D721Med (cell line): ENCODE measurements around the gene APPL1.

Source experiments
- DNase-seq: peaks from one replicate; pipeline ENCODE4 v3.0.0; 2011; ENCODE audit warnings: low spot score; ENCODE audit not compliant: insufficient read length
- FAIRE-seq: peaks from 2 replicates; lab custom pipeline; 2011; peaks lifted over from hg19 to GRCh38; lab: Jason Lieb, UNC
- CTCF ChIP-seq: IDR thresholded peaks from 2 replicates; pipeline ENCODE4 v1.5.1; 2012; ENCODE audit warnings: mild to moderate bottlenecking, control low read depth; ENCODE audit not compliant: insufficient read depth; ENCODE audit errors: missing control alignments

Gene APPL1, protein sequence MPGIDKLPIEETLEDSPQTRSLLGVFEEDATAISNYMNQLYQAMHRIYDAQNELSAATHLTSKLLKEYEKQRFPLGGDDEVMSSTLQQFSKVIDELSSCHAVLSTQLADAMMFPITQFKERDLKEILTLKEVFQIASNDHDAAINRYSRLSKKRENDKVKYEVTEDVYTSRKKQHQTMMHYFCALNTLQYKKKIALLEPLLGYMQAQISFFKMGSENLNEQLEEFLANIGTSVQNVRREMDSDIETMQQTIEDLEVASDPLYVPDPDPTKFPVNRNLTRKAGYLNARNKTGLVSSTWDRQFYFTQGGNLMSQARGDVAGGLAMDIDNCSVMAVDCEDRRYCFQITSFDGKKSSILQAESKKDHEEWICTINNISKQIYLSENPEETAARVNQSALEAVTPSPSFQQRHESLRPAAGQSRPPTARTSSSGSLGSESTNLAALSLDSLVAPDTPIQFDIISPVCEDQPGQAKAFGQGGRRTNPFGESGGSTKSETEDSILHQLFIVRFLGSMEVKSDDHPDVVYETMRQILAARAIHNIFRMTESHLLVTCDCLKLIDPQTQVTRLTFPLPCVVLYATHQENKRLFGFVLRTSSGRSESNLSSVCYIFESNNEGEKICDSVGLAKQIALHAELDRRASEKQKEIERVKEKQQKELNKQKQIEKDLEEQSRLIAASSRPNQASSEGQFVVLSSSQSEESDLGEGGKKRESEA

GRCh38 chr3:57227204-57227929, at the start of gene APPL1:
Gene APPL1 (plus strand): TSS chr3:57227729. CDS start chr3:57227884, 155 bp downstream.
- DNase-seq (peak; percentile 95), FAIRE-seq (no peak)
- no peak for TF ChIP-seq CTCF

- FAIRE-seq (no peak), DNase-seq (no peak)
Observed at GRCh38 chr3:57179580-57180410, 47.7 kb upstream of the APPL1 start.

DNA sequence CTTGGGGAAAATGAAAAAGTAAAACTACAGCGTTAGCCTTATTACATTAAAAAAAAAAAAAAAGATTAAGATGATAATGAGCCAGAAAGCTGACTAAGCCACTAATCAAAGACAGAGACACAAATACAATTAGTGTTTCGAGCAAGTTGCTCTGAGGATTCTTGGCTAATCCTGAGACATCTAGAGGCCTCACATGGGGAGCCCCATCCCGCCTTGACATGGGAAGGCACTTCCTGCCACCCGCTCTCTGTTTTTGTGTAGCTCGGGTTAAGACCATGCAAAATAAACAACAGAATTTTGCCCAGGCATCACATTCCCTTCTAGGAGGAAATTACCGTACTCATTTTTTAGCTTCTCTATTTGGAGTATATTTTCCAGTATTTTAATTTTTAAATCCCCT, 43.0 kb upstream of the APPL1 start:
- DNase-seq (peak; percentile 53), FAIRE-seq (no peak)
- no peak for TF ChIP-seq CTCF

More at GRCh38 chr3:57179580-57180410, 47.7 kb upstream of the APPL1 start:
- peak; percentile 51 for TF ChIP-seq CTCF

GRCh38 chr3:57192028-57192427, 35.5 kb upstream of the APPL1 start:
- FAIRE-seq = no peak
- DNase-seq = no peak
- TF ChIP-seq CTCF = no peak

DNA sequence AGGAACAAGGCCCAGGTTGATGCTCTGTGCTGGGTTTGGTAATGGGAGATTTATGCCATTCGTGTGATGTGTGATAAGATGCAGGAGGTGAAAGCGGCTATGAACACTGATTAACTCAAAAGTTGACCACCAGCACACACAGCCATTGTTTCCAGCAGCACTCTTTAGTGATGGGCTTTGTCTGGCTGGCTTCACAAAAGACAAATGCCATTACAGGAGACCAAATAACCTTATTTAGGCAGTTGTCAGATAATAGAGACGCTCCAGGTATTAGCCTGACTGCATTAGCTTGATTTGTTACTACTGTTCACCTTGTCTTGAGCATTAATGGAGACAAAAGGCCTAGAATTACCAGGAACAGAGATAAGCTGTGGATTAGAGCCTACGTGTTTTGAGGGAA, 32.9 kb upstream of the APPL1 start:
- TF ChIP-seq CTCF = no peak
- FAIRE-seq = peak; percentile 11
- no peak for DNase-seq

GRCh38 chr3:57199895-57200297, 27.6 kb upstream of the APPL1 start, which contains the start of gene HESX1:
Gene HESX1 (minus strand): TSS chr3:57199978. CDS start chr3:57199918, 60 bp downstream.
- TF ChIP-seq CTCF = no peak
- DNase-seq = no peak
- no peak for FAIRE-seq
